ENCODE measurements around the gene DUOX2.

- TF ChIP-seq CTCF (IDR thresholded peaks at IDR 0.05) (no peak), EZH2 (IDR thresholded peaks at IDR 0.05) (no peak), EZH2phosphoT487 (IDR thresholded peaks at IDR 0.05) (no peak)
These were observed 42.9 kb upstream of the DUOX2 start for GRCh38 chr15:45156744-45157455.
